HEK293 (cell line): ENCODE data around the gene LTC4S.

ENCODE experiments used
- CTCF ChIA-PET: fragments of 350-600 bp; formaldehyde crosslinking; extraction: SDS; loops from one replicate; lab custom pipeline; 2021; ENCODE audit warnings: antibody characterized with exemption; lab: Yijun Ruan, JAX
- POLR2A ChIA-PET: fragments of 300-600 bp; formaldehyde crosslinking; extraction: SDS; loops from one replicate; lab custom pipeline; 2020; ENCODE audit warnings: antibody characterized with exemption, inconsistent platforms; lab: Yijun Ruan, JAX
- H3K27ac ChIP-seq: fragments of 200-500 bp; sonication (Bioruptor generic); 2 replicates; pipeline ENCODE4 v1.5.1; 2014; ENCODE audit warnings: low read depth, low read length, control low read depth, inconsistent platforms; ENCODE audit errors: extremely low read depth
- H3K36me3 ChIP-seq, 2 experiments: fragments of 200-500 bp in 1 of 2; sonication (Bioruptor generic) in 1 of 2; 1 replicate in 1 of 2; 2 replicates in 1 of 2; pipeline ENCODE4 v1.5.1; 2014 to 2017; ENCODE audit warnings: inconsistent platforms in 2 of 2, low read length in 2 of 2; ENCODE audit not compliant: control insufficient read depth in 2 of 2, insufficient read depth in 1 of 2
- H3K4me1 ChIP-seq: fragments of 200-500 bp; sonication (Bioruptor generic); 2 replicates; pipeline ENCODE4 v1.5.1; 2014; ENCODE audit warnings: mild to moderate bottlenecking, low read length, inconsistent platforms; ENCODE audit not compliant: control insufficient read depth, insufficient read depth
- H3K4me3 ChIP-seq: 2 replicates; pipeline ENCODE4 v1.5.1; 2011; ENCODE audit warnings: low read depth, mild to moderate bottlenecking, control low read depth, low read length, moderate library complexity
- H3K9me3 ChIP-seq: fragments of 200-500 bp; sonication (Bioruptor generic); 2 replicates; pipeline ENCODE4 v1.5.1; 2014; ENCODE audit warnings: low read depth, low read length, inconsistent platforms; ENCODE audit not compliant: control insufficient read depth, insufficient read depth
- REPIN1 ChIP-seq: fragments of 450-650 bp; formaldehyde crosslinking; IDR thresholded peaks from 2 replicates; pipeline ENCODE4 v1.5.1; 2017; ENCODE audit warnings: missing biosample characterization, missing genetic modification characterization, low read depth
- ZFP69B ChIP-seq: fragments of 450-650 bp; formaldehyde crosslinking; IDR thresholded peaks from 2 replicates; pipeline ENCODE4 v1.5.1; 2016; ENCODE audit warnings: missing biosample characterization, missing genetic modification characterization
- ZNF140 ChIP-seq: fragments of 450-650 bp; formaldehyde crosslinking; IDR thresholded peaks from 2 replicates; pipeline ENCODE4 v1.5.1; 2016; ENCODE audit warnings: missing biosample characterization, missing genetic modification characterization
- ZNF157 ChIP-seq: fragments of 450-650 bp; formaldehyde crosslinking; IDR thresholded peaks from 2 replicates; pipeline ENCODE4 v1.5.1; 2016; ENCODE audit warnings: missing biosample characterization, missing genetic modification characterization
- ZNF19 ChIP-seq: fragments of 450-650 bp; formaldehyde crosslinking; IDR thresholded peaks from 2 replicates; pipeline ENCODE4; 2016; ENCODE audit warnings: missing biosample characterization, missing genetic modification characterization, low read depth
- ZNF292 ChIP-seq: fragments of 450-650 bp; formaldehyde crosslinking; IDR thresholded peaks from 2 replicates; pipeline ENCODE4 v1.5.1; 2016; ENCODE audit warnings: low read depth, missing biosample characterization, missing genetic modification characterization, borderline replicate concordance
- TF ChIP-seq, protein P1 (sequence below): fragments of 450-650 bp; formaldehyde crosslinking; IDR thresholded peaks from 2 replicates; pipeline ENCODE4 v1.5.1; 2017; ENCODE audit warnings: missing biosample characterization, missing genetic modification characterization
- TF ChIP-seq, protein P2 (sequence below): fragments of 450-650 bp; formaldehyde crosslinking; IDR thresholded peaks from 2 replicates; pipeline ENCODE4 v1.5.1; 2016; ENCODE audit warnings: missing biosample characterization, missing genetic modification characterization
- TF ChIP-seq, protein P3 (sequence below): sonication (generic); formaldehyde crosslinking; IDR thresholded peaks from 2 replicates; pipeline ENCODE4 v1.8.1; 2022; ENCODE audit warnings: mild to moderate bottlenecking, moderate library complexity, missing genetic modification reagents
- TF ChIP-seq, protein P4 (sequence below): fragments of 450-650 bp; formaldehyde crosslinking; IDR thresholded peaks from 2 replicates; pipeline ENCODE4 v1.5.1; 2016; ENCODE audit warnings: missing biosample characterization, missing genetic modification characterization
- TF ChIP-seq, protein P5 (sequence below): fragments of 450-650 bp; IDR thresholded peaks from 2 replicates; pipeline ENCODE4 v1.5.1; 2018; ENCODE audit warnings: missing biosample characterization, mild to moderate bottlenecking, missing genetic modification characterization
- TF ChIP-seq, protein P6 (sequence below): fragments of 450-650 bp; formaldehyde crosslinking; IDR thresholded peaks from 2 replicates; pipeline ENCODE4 v1.5.1; 2016; ENCODE audit warnings: missing biosample characterization, missing genetic modification characterization, borderline replicate concordance

The LTC4S gene

DNA sequence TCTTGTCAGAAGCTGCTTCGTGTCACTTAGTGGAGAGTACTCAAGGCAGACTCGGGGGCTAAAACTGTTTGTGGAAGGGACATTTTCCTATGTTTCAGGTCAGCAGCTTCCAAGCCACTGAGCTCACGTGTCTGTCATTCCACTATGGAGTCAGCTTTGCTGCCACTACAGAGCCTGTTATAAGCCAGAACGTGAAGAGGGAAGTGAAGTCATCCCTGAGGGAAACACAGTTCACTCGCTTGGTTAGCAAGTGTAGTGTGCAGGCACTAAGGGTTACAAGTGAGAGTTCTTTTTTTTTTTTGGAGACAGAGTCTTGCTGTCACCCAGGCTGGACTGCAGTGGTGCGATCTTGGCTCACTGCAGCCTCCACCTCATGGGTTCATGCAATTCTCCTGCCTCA lies 24.5 kb upstream of the LTC4S start (continued):
- TF ChIP-seq ZNF292, result no peak
- TF ChIP-seq, all 188 proteins: peak for 0

DNA sequence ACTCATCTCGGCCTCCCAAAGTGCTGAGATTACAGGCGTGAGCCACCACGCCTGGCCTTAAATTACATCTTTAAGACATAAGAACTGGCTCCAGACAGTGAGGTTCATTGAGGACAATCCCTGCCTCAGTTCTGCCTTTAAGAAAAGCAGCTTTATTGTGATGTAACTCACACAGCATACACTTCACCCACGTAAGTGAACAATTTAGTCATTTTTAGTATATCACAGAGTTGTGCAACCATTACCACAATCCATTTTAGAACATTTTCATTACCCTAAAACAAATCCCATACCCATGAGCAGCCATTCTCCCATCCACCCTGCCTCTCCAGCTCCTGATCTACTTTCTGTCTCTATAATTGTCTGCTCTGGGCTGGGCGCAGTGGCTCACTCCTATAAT lies 24.0 kb upstream of the LTC4S start:
- no peaks in the 10 kb centered on the region for H3K4me1 ChIP-seq
- H3K9me3 ChIP-seq, result no peaks in the 10 kb centered on the region
- POLR2A ChIA-PET, result interaction anchor here (0.6 kb wide), 1 partner anchor 92 kb away, joined by 9 read pairs; no protein-coding TSS in a partner anchor
- CTCF ChIA-PET, result interaction anchor here (0.6 to 0.7 kb wide), 2 partner anchors 96 to 202 kb away, joined by 3 to 4 read pairs; no protein-coding TSS in a partner anchor
- TF ChIP-seq ZNF19 (tag by site-specific recombination) (no peak), ZFP69B (tag by site-specific recombination) (no peak), REPIN1 (tag by site-specific recombination) (no peak), ZNF140 (tag by site-specific recombination) (no peak), ZNF157 (tag by site-specific recombination) (no peak)
- TF ChIP-seq, protein P1, sequence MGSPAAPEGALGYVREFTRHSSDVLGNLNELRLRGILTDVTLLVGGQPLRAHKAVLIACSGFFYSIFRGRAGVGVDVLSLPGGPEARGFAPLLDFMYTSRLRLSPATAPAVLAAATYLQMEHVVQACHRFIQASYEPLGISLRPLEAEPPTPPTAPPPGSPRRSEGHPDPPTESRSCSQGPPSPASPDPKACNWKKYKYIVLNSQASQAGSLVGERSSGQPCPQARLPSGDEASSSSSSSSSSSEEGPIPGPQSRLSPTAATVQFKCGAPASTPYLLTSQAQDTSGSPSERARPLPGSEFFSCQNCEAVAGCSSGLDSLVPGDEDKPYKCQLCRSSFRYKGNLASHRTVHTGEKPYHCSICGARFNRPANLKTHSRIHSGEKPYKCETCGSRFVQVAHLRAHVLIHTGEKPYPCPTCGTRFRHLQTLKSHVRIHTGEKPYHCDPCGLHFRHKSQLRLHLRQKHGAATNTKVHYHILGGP (tag by site-specific recombination), result no peak
- TF ChIP-seq, protein P2, sequence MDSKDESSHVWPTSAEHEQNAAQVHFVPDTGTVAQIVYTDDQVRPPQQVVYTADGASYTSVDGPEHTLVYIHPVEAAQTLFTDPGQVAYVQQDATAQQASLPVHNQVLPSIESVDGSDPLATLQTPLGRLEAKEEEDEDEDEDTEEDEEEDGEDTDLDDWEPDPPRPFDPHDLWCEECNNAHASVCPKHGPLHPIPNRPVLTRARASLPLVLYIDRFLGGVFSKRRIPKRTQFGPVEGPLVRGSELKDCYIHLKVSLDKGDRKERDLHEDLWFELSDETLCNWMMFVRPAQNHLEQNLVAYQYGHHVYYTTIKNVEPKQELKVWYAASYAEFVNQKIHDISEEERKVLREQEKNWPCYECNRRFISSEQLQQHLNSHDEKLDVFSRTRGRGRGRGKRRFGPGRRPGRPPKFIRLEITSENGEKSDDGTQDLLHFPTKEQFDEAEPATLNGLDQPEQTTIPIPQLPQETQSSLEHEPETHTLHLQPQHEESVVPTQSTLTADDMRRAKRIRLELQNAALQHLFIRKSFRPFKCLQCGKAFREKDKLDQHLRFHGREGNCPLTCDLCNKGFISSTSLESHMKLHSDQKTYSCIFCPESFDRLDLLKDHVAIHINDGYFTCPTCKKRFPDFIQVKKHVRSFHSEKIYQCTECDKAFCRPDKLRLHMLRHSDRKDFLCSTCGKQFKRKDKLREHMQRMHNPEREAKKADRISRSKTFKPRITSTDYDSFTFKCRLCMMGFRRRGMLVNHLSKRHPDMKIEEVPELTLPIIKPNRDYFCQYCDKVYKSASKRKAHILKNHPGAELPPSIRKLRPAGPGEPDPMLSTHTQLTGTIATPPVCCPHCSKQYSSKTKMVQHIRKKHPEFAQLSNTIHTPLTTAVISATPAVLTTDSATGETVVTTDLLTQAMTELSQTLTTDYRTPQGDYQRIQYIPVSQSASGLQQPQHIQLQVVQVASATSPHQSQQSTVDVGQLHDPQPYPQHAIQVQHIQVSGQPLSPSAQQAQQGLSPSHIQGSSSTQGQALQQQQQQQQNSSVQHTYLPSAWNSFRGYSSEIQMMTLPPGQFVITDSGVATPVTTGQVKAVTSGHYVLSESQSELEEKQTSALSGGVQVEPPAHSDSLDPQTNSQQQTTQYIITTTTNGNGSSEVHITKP, result no peak
- TF ChIP-seq, protein P3, sequence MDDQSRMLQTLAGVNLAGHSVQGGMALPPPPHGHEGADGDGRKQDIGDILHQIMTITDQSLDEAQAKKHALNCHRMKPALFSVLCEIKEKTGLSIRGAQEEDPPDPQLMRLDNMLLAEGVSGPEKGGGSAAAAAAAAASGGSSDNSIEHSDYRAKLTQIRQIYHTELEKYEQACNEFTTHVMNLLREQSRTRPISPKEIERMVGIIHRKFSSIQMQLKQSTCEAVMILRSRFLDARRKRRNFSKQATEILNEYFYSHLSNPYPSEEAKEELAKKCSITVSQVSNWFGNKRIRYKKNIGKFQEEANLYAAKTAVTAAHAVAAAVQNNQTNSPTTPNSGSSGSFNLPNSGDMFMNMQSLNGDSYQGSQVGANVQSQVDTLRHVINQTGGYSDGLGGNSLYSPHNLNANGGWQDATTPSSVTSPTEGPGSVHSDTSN, result no peak
- TF ChIP-seq, protein P4, sequence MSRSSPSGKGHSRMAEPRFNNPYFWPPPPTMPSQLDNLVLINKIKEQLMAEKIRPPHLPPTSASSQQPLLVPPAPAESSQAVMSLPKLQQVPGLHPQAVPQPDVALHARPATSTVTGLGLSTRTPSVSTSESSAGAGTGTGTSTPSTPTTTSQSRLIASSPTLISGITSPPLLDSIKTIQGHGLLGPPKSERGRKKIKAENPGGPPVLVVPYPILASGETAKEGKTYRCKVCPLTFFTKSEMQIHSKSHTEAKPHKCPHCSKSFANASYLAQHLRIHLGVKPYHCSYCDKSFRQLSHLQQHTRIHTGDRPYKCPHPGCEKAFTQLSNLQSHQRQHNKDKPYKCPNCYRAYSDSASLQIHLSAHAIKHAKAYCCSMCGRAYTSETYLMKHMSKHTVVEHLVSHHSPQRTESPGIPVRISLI (tag by site-specific recombination), result no peak
- TF ChIP-seq, protein P5, sequence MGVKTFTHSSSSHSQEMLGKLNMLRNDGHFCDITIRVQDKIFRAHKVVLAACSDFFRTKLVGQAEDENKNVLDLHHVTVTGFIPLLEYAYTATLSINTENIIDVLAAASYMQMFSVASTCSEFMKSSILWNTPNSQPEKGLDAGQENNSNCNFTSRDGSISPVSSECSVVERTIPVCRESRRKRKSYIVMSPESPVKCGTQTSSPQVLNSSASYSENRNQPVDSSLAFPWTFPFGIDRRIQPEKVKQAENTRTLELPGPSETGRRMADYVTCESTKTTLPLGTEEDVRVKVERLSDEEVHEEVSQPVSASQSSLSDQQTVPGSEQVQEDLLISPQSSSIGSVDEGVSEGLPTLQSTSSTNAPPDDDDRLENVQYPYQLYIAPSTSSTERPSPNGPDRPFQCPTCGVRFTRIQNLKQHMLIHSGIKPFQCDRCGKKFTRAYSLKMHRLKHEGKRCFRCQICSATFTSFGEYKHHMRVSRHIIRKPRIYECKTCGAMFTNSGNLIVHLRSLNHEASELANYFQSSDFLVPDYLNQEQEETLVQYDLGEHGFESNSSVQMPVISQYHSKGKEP (tag by site-specific recombination), result no peak
- TF ChIP-seq, protein P6, sequence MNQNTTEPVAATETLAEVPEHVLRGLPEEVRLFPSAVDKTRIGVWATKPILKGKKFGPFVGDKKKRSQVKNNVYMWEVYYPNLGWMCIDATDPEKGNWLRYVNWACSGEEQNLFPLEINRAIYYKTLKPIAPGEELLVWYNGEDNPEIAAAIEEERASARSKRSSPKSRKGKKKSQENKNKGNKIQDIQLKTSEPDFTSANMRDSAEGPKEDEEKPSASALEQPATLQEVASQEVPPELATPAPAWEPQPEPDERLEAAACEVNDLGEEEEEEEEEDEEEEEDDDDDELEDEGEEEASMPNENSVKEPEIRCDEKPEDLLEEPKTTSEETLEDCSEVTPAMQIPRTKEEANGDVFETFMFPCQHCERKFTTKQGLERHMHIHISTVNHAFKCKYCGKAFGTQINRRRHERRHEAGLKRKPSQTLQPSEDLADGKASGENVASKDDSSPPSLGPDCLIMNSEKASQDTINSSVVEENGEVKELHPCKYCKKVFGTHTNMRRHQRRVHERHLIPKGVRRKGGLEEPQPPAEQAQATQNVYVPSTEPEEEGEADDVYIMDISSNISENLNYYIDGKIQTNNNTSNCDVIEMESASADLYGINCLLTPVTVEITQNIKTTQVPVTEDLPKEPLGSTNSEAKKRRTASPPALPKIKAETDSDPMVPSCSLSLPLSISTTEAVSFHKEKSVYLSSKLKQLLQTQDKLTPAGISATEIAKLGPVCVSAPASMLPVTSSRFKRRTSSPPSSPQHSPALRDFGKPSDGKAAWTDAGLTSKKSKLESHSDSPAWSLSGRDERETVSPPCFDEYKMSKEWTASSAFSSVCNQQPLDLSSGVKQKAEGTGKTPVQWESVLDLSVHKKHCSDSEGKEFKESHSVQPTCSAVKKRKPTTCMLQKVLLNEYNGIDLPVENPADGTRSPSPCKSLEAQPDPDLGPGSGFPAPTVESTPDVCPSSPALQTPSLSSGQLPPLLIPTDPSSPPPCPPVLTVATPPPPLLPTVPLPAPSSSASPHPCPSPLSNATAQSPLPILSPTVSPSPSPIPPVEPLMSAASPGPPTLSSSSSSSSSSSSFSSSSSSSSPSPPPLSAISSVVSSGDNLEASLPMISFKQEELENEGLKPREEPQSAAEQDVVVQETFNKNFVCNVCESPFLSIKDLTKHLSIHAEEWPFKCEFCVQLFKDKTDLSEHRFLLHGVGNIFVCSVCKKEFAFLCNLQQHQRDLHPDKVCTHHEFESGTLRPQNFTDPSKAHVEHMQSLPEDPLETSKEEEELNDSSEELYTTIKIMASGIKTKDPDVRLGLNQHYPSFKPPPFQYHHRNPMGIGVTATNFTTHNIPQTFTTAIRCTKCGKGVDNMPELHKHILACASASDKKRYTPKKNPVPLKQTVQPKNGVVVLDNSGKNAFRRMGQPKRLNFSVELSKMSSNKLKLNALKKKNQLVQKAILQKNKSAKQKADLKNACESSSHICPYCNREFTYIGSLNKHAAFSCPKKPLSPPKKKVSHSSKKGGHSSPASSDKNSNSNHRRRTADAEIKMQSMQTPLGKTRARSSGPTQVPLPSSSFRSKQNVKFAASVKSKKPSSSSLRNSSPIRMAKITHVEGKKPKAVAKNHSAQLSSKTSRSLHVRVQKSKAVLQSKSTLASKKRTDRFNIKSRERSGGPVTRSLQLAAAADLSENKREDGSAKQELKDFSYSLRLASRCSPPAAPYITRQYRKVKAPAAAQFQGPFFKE (tag by site-specific recombination), result no peak
- TF ChIP-seq, all 188 proteins: peak for 0
- Histone ChIP-seq H3K27ac (no peak overlapping the region), H3K4me3 (no peak overlapping the region), H3K36me3 (peaks cover 27 to 98% of the 10 kb centered on the region in 2 experiments)
